Measurements from ENCODE around the gene MAML2. TPM values are rescaled to one million over a fixed set of nuclear protein-coding genes. Genes with fewer than 3 reads are reported as not detected.
A peak's percentile ranks its signal among the peaks of the same experiment; 100 is the strongest.

The MAML2 gene
- total and polyA plus RNA-seq, 7 donors = 2.8 to 20.7 (median 11.8) TPM

DNA sequence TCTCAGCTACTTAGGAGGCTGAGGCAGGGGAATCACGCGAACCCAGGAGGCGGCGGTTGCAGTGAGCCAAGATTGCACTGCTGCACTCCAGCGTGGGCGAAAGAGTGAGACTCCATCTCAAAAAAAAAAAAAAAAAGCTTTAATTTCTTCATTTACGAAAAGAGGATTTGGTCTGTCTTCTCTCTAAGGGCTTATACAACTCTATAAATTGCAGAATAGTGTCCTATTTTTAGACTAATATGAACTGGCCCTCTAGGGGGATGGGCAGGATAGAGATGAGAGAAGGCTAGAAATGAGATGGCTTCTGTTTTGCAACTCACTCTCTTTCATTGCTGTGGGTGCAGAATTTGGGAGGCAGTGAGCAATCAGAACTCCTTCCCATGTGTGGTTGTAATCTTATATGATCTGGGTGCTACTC is 11.3 kb downstream of the MAML2 start:
- H3K9me3 ChIP-seq = no peaks in the 10 kb centered on the region
- peak overlapping the region in 1 of 4 donors; percentile 46 for H3K27ac ChIP-seq
- 88 to 94% methylated on average over 7 of the region's 7 CpGs for WGBS, 2 donors
- H3K36me3 ChIP-seq = no peaks in the 10 kb centered on the region
- TF ChIP-seq EP300 (IDR thresholded peaks at IDR 0.05) (no peak), POLR2A (IDR thresholded peaks at IDR 0.05) (no peak), POLR2AphosphoS5 (IDR thresholded peaks at IDR 0.05) (no peak), CTCF (IDR thresholded peaks at IDR 0.05) (no peak)
- intact Hi-C loops (cut with DNase I) = no loop called here
- H3K4me3 ChIP-seq = no peak overlapping the region
- H3K27me3 ChIP-seq = no peaks in the 10 kb centered on the region
- peaks cover 0 to 45% (median 25%) of the 10 kb centered on the region in 4 donors for H3K4me1 ChIP-seq
- DNase-seq = no peak

- intact Hi-C loops (cut with DNase I) = no loop called here
- Histone ChIP-seq H3K4me3 (no peak overlapping the region), H3K9me3 (no peaks in the 10 kb centered on the region), H3K36me3 (no peaks in the 10 kb centered on the region), H3K27ac (no peak overlapping the region), H3K27me3 (no peaks in the 10 kb centered on the region), H3K4me1 (peaks cover 0 to 51% (median 28%) of the 10 kb centered on the region in 4 donors)
- 96 to 97% methylated on average over 4 of the region's 4 CpGs for WGBS, 2 donors
- no peak for DNase-seq
- TF ChIP-seq POLR2A (IDR thresholded peaks at IDR 0.05) (no peak), POLR2AphosphoS5 (IDR thresholded peaks at IDR 0.05) (no peak), EP300 (IDR thresholded peaks at IDR 0.05) (no peak), CTCF (IDR thresholded peaks at IDR 0.05) (no peak)
Observed at GRCh38 chr11:96330511-96330859, 12.5 kb downstream of the MAML2 start.

- DNase-seq = no peak
- Histone ChIP-seq H3K4me1 (peaks cover 0 to 56% (median 33%) of the 10 kb centered on the region in 4 donors), H3K36me3 (no peaks in the 10 kb centered on the region), H3K9me3 (no peaks in the 10 kb centered on the region), H3K27me3 (no peaks in the 10 kb centered on the region), H3K4me3 (no peak overlapping the region), H3K27ac (no peak overlapping the region)
- intact Hi-C loops (cut with DNase I) = no loop called here
- 71 to 76% methylated on average over 3 of the region's 3 CpGs for WGBS, 2 donors
- TF ChIP-seq EP300 (IDR thresholded peaks at IDR 0.05) (no peak), CTCF (IDR thresholded peaks at IDR 0.05) (no peak), POLR2AphosphoS5 (IDR thresholded peaks at IDR 0.05) (no peak), POLR2A (IDR thresholded peaks at IDR 0.05) (no peak)
Observed at GRCh38 chr11:96329855-96330510, 13.0 kb downstream of the MAML2 start.

DNA sequence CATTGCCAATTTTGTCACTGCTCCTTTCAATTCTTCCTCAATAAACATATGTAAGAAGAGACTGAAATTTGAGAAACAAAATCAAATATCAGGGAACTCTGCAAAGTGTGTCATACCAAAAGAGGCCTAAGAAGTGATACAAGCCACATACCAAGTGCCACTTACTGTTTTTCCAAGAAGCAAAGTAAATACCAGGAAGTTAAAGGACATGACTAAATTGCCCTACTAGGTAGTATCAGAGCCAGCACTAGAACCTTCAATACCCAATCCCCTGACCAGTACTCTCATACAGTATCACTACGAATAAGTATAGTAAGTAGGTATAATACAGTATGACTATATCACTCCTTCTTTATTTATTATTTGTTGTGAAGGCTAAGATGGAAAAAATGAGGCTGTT is 13.6 kb downstream of the MAML2 start:
- H3K27ac ChIP-seq = no peak overlapping the region
- peaks cover 0 to 62% (median 36%) of the 10 kb centered on the region in 4 donors for H3K4me1 ChIP-seq

More for the DNA sequence above, 13.6 kb downstream of the MAML2 start:
- TF ChIP-seq CTCF (IDR thresholded peaks at IDR 0.05) (no peak), POLR2AphosphoS5 (IDR thresholded peaks at IDR 0.05) (no peak), POLR2A (IDR thresholded peaks at IDR 0.05) (no peak)
- Histone ChIP-seq H3K4me3 (no peak overlapping the region), H3K27me3 (no peaks in the 10 kb centered on the region), H3K9me3 (no peaks in the 10 kb centered on the region), H3K36me3 (no peaks in the 10 kb centered on the region)
- intact Hi-C loops (cut with DNase I) = no loop called here
- 58 to 92% methylated on average over 1 of the region's 1 CpG for WGBS, 2 donors
- no peak for DNase-seq
